Measurements from ENCODE around the gene ZPR1.

The ZPR1 gene

GRCh38 chr11:116742104-116742503 is 45.7 kb downstream of the ZPR1 start:
- TF ChIP-seq CTCF (IDR thresholded peaks at IDR 0.05), result no peak

- TF ChIP-seq CTCF (IDR thresholded peaks at IDR 0.05), result no peak
These were observed 47.1 kb downstream of the ZPR1 start for GRCh38 chr11:116740741-116741140.

- no peak for TF ChIP-seq CTCF (IDR thresholded peaks at IDR 0.05)
These were observed 48.8 kb downstream of the ZPR1 start for GRCh38 chr11:116738975-116739374.

GRCh38 chr11:116736763-116737162 is 51.1 kb downstream of the ZPR1 start:
- TF ChIP-seq CTCF (IDR thresholded peaks at IDR 0.05), result no peak

- no peak for TF ChIP-seq CTCF (IDR thresholded peaks at IDR 0.05)
These were observed 53.8 kb downstream of the ZPR1 start for GRCh38 chr11:116733969-116734508.

- peak; percentile 4; the same call in 1 of the 2 replicates for TF ChIP-seq CTCF (IDR thresholded peaks at IDR 0.05)
These were observed 54.6 kb downstream of the ZPR1 start for GRCh38 chr11:116733043-116733755.

GRCh38 chr11:116732271-116733042 is 55.4 kb downstream of the ZPR1 start:
- TF ChIP-seq CTCF (IDR thresholded peaks at IDR 0.05), result peak; percentile 80

All from LNCAP (cell line).